Ectodermal cell (in vitro differentiated cells): ENCODE measurements around the gene SLC9A9.

Experiments used
- H3K27ac ChIP-seq: 2 replicates; pipeline ENCODE4 v1.7.0; 2013; ENCODE audit warnings: mild to moderate bottlenecking, low read depth, low read length; ENCODE audit not compliant: insufficient read depth, poor library complexity, severe bottlenecking
- H3K27me3 ChIP-seq: 2 replicates; pipeline ENCODE4 v1.7.0; 2013; ENCODE audit warnings: mild to moderate bottlenecking, low read length; ENCODE audit not compliant: insufficient read depth, control insufficient read depth, poor library complexity, severe bottlenecking
- H3K36me3 ChIP-seq: one replicate; pipeline ENCODE4 v1.7.0; 2013; ENCODE audit warnings: low read length; ENCODE audit not compliant: control insufficient read depth, insufficient read depth
- H3K4me1 ChIP-seq: one replicate; pipeline ENCODE4 v1.7.0; 2013; ENCODE audit warnings: low read length; ENCODE audit not compliant: control insufficient read depth, insufficient read depth
- H3K4me3 ChIP-seq: 2 replicates; pipeline ENCODE4 v1.7.0; 2013; ENCODE audit warnings: low read depth, low read length, control low read depth; ENCODE audit not compliant: insufficient read depth
- H3K9me3 ChIP-seq: 2 replicates; pipeline ENCODE4 v1.7.0; 2013; ENCODE audit warnings: mild to moderate bottlenecking, low read length, moderate library complexity; ENCODE audit not compliant: control insufficient read depth
- WGBS, 2 experiments: methylation state at CpG; one replicate each; pipeline ENCODE4 v1.1.7; 2013; ENCODE audit warnings: missing lambda C conversion rate in 2 of 2; 5-methylcytosine and 5-hydroxymethylcytosine counted together

Gene SLC9A9

DNA sequence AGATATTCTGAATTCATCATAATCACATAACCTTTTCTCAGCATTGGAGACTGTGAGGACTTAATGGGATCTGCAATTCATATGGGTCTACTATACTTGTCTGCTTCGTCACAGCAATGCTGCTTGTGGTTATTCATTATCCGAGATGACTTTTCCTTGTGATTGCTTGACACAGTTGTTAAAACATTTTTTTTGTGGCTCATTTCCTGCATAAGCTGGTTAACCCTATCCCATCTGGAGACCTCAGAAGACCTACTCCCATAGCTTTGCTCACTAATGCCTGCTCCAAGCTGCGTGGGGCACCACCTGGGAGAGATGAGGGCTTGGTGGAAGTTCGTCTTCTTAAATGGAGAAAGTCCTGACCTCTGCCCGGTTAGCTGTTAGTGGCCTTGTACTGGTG, 367.9 kb downstream of the SLC9A9 start:
- H3K27me3 ChIP-seq = no peaks in the 10 kb centered on the region
- no peaks in the 10 kb centered on the region for H3K9me3 ChIP-seq
- no peaks in the 10 kb centered on the region for H3K4me1 ChIP-seq
- H3K36me3 ChIP-seq = no peaks in the 10 kb centered on the region
- H3K27ac ChIP-seq = no peak overlapping the region
- WGBS, 2 experiments = 46 to 49% methylated on average over 5 of the region's 5 CpGs
- no peak overlapping the region for H3K4me3 ChIP-seq

DNA sequence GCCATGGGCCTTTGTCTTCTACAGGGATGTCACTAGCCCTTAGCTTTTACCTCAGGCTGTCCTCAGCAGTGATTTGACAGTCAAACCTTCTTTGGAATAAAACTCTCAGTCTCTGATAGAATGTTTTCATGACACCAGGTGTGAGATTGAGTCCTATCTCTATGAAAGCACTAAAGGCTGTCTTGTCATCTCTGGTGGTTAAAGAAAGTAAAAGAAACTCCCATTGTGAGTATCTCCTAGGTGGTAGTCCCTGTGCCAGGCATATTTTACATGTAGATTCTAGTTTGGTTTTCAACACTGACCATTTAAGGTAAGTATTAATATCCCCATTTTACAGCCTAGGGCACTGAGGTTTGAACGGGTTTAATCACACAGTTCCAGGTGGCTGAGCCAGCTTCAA, 368.5 kb downstream of the SLC9A9 start:
- Histone ChIP-seq H3K4me1 (no peaks in the 10 kb centered on the region), H3K27me3 (no peaks in the 10 kb centered on the region), H3K27ac (no peak overlapping the region), H3K9me3 (no peaks in the 10 kb centered on the region), H3K4me3 (no peak overlapping the region), H3K36me3 (no peaks in the 10 kb centered on the region)
- WGBS, 2 experiments = 100% methylated on average over 1 of the region's 1 CpG

DNA sequence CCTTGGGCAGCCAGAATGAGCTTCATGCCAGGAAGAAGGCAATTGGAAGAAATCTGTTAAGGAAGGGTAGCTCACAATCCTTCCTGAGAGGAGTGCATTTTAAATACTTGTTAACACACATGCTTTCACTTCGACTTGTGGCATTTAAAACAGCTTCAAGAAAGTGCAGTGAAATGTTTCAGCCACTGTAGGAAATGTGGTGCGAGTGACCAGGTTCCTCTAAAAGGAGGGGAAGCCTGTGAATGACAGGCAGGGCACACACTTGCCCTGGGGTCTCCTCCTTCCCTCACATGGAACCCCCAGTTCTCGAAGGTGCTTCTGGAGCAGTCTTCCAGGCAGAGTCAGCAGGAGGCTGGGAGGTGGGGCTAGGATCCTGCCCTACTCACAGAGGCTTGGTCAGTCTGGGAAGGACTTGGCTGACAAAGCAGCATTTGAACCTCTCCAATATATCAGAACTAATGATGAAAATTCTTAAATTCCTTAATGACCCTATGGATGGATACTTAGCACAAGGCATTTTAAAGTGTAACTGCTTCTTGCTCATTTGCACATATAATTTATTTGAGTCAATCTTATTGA, 370.1 kb downstream of the SLC9A9 start:
- Histone ChIP-seq H3K27me3 (no peaks in the 10 kb centered on the region), H3K27ac (no peak overlapping the region), H3K4me1 (no peaks in the 10 kb centered on the region), H3K36me3 (no peaks in the 10 kb centered on the region), H3K9me3 (no peaks in the 10 kb centered on the region), H3K4me3 (no peak overlapping the region)
- 78 to 86% methylated on average over 3 of the region's 3 CpGs for WGBS, 2 experiments

DNA sequence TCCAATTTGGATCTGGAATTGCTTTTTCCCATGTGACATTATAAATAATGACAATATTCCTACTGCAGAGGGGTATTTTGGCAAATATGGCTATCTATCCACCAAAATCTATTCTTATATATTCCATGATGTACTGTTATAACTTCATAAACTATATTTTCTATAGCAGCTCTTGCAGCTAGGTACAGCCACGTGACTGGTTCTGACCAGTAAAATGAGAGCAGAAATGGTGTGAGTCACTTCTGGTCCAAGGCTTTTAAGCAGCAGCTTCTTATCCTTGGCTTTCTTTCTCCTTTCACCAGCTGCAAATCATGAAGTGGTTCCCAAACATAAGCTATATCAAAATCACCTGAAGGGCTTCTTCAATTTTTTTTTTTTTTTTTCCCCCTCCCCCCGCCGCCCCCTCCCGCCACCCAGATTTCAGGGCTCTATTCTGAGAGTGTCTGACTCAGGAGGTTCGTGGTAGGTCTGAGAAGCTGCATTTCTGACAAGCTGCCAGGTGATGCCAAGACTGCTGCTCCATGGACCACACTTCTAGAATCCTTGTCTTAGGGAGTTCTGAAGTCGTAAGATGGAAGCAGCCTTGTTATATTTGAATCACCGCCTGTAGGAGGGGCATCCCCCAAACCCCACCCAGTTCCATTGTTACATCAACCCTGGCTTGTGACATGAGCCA, 371.2 kb downstream of the SLC9A9 start:
- no peaks in the 10 kb centered on the region for H3K4me1 ChIP-seq
- H3K27ac ChIP-seq = no peak overlapping the region
- no peak overlapping the region for H3K4me3 ChIP-seq
- no peaks in the 10 kb centered on the region for H3K27me3 ChIP-seq
- 91 to 93% methylated on average over 5 of the region's 7 CpGs for WGBS, 2 experiments
- H3K9me3 ChIP-seq = no peaks in the 10 kb centered on the region
- no peaks in the 10 kb centered on the region for H3K36me3 ChIP-seq

DNA sequence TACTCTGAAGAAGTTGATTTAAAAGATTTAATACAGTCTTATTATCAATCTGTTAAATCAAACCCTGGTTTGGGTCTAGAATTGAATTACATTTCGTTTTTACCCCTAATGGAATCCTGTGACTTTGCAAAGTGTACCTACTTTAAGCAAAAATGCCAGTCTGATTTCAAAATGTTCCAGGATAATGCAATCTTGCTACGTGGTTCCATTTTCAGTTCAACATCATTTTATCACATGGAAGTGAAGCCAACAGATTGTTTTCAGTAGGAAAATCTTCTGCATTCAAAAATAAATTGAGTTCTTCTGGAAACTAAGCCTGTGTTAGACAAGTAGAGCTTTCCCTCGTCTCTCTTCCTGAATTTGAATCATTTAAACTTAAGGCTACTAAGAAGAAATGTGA, 372.3 kb downstream of the SLC9A9 start:
- Histone ChIP-seq H3K9me3 (no peaks in the 10 kb centered on the region), H3K4me1 (no peaks in the 10 kb centered on the region), H3K27me3 (no peaks in the 10 kb centered on the region), H3K27ac (no peak overlapping the region), H3K36me3 (no peaks in the 10 kb centered on the region), H3K4me3 (no peak overlapping the region)
- WGBS, 2 experiments = 86 to 92% methylated on average over 3 of the region's 3 CpGs

DNA sequence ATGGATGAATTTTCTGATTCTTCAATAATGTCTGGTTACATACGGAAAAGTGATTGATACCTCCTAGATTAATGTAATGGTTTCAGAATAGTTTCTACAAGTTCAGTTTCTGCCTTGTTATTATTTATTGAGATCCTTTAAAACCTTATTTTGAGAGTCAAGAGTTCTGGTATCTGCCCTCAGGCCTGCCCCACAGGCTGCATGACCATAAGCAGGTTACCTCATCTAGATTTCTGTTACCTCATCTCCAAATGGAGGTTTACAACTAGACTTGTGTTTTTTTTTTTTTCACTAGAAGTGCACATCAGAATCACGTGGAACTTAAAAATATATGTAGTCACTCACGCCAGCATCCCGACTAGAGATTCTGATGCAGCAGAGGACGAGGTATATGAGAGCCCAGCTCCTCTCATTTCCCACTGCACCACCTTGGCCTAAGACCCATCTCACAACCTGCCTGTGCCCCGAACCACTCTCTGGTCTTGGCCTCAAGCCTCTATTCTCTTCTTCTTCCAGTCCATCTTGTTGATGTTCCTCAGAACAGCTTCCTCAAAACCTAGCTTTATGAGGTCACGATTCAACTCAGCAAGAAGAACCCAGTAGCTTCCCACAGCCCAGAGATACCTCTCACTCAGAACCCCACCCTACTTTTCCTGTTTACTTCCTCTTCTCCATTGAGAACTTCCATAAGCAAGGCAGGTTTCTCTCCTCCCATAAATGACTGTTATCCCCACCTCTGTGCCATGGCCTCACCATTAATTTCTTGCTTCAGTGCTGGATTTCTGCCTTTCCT, 375.3 kb downstream of the SLC9A9 start:
- no peaks in the 10 kb centered on the region for H3K36me3 ChIP-seq
- WGBS, 2 experiments = 94 to 96% methylated on average over 7 of the region's 7 CpGs
- no peaks in the 10 kb centered on the region for H3K27me3 ChIP-seq
- H3K9me3 ChIP-seq = no peaks in the 10 kb centered on the region
- H3K4me1 ChIP-seq = no peaks in the 10 kb centered on the region
- no peak overlapping the region for H3K27ac ChIP-seq
- H3K4me3 ChIP-seq = no peak overlapping the region

DNA sequence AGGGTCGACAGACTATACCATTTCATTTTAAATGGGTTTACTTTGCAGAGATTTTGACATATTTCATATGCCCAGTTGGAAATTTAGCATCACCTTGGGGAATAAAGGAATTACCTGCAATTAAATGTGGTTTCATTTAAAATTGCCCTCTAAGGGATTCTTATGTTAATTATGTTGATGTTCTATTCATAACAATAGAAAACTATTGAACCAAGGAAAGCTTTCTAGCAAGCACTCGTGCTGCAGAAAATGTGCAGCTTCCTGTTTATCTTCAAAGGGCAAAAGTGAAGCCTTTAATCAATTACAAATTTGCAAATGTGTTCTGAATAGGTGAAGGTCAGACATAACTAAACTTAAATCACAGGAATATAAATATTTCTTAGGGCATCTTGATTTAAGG, 376.6 kb downstream of the SLC9A9 start:
- Histone ChIP-seq H3K9me3 (no peaks in the 10 kb centered on the region), H3K4me3 (no peak overlapping the region), H3K27ac (no peak overlapping the region), H3K4me1 (no peaks in the 10 kb centered on the region), H3K27me3 (no peaks in the 10 kb centered on the region), H3K36me3 (no peaks in the 10 kb centered on the region)
- 59 to 83% methylated on average over 1 to 2 of the region's 2 CpGs for WGBS, 2 experiments

DNA sequence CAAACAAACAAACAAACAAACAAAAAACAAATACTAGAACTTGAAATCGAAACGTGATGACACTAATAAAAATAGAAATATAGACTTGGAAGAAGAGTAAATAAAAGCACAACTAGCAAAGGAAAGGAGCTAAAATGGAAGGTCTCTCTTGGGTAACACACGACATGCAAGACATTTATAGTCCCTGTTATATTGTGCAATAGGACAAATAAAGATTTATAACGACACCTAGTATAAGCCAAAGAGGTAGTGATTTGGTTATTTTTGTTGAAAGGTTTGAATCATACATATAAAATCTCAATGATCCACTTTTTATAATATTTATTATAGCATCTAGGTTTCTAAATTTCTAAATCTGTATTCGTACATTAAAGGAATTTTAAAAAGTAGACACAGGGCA, 379.1 kb downstream of the SLC9A9 start:
- no peaks in the 10 kb centered on the region for H3K27me3 ChIP-seq
- H3K4me3 ChIP-seq = no peak overlapping the region
- no peaks in the 10 kb centered on the region for H3K9me3 ChIP-seq
- WGBS, 2 experiments = 62 to 75% methylated on average over 3 to 4 of the region's 5 CpGs
- no peaks in the 10 kb centered on the region for H3K36me3 ChIP-seq
- H3K4me1 ChIP-seq = no peaks in the 10 kb centered on the region
- no peak overlapping the region for H3K27ac ChIP-seq

DNA sequence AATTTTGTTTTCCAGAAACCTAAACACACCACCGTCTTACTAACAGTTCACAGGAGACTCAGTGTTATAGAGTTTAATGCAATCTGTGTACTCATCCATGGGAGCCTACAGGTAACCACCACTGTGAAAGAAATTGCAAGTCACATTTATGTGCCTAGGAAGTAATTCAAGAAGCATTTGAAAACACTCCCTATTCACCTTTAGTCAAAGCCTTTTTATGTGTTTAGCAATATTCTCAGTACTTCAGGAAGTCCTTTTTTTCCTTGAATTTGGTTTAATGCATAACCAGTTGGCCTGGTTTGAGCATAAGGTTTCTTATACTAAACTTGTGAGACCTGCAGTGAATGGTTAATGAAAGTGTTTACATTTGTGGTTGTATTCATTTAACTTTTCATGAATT, 382.6 kb downstream of the SLC9A9 start:
- Histone ChIP-seq H3K36me3 (no peaks in the 10 kb centered on the region), H3K27ac (no peak overlapping the region), H3K9me3 (no peaks in the 10 kb centered on the region), H3K27me3 (no peaks in the 10 kb centered on the region), H3K4me1 (no peaks in the 10 kb centered on the region), H3K4me3 (no peak overlapping the region)
- WGBS, 2 experiments = 100% methylated on average over 1 of the region's 1 CpG; no CpG with 5 or more reads in 1 of the 2 experiments

DNA sequence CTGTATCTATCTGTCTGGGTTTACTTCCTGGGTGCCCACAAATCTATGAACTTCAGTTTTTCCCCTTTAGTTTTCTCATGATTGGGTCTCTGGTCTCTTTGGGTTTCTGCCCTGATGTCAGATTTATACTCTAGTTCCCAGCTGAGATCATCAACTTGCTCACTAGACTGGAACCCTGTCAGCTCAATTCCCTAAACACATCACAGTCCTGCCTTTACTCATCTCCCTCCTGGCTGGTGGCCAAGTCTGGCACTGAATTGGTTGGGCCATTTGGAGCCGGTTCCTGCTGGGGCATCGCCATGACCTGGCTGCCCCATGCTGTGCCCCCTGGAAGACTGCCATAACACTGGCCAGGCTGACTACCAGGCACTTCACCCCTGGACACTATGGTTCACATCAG, 383.4 kb downstream of the SLC9A9 start:
- H3K9me3 ChIP-seq = no peaks in the 10 kb centered on the region
- H3K4me1 ChIP-seq = no peaks in the 10 kb centered on the region
- H3K4me3 ChIP-seq = no peak overlapping the region
- WGBS, 2 experiments = 86 to 87% methylated on average over 2 of the region's 2 CpGs
- no peaks in the 10 kb centered on the region for H3K36me3 ChIP-seq
- H3K27ac ChIP-seq = no peak overlapping the region
- H3K27me3 ChIP-seq = no peaks in the 10 kb centered on the region
